NCI-H524 treated with DMSO at 0.1 percent for 48 hours (cell line): ENCODE data around the gene NNT.
"Not testable (repeated sequence)": the region's sequence is repeated elsewhere in the genome, so short reads cannot be mapped to it uniquely, and the experiment has no call there.

ENCODE experiments used
- DNase-seq: peaks from one replicate; lab custom pipeline; 2025; lab: John Stamatoyannopoulos, UW

Gene NNT

GRCh38 chr5:43667379-43667778 is 64.4 kb downstream of the NNT start:
- not testable (repeated sequence) for DNase-seq

GRCh38 chr5:43674536-43674935 is 71.6 kb downstream of the NNT start:
- DNase-seq: no peak

GRCh38 chr5:43675357-43675756 is 72.4 kb downstream of the NNT start:
- no peak for DNase-seq

- no peak for DNase-seq
These were observed 73.3 kb downstream of the NNT start for GRCh38 chr5:43676083-43676840.

GRCh38 chr5:43677253-43677652 is 74.3 kb downstream of the NNT start:
- no peak for DNase-seq

- no peak for DNase-seq
These were observed 76.2 kb downstream of the NNT start for GRCh38 chr5:43679214-43679613.

- no peak for DNase-seq
These were observed 77.3 kb downstream of the NNT start for GRCh38 chr5:43680286-43680685.

GRCh38 chr5:43683884-43684471 is 81.0 kb downstream of the NNT start:
- DNase-seq: no peak

GRCh38 chr5:43685252-43685950 is 82.4 kb downstream of the NNT start:
- DNase-seq: no peak

GRCh38 chr5:43687275-43687674 is 84.3 kb downstream of the NNT start:
- no peak for DNase-seq

- DNase-seq: no peak
These were observed 88.3 kb downstream of the NNT start for GRCh38 chr5:43691275-43691674.

GRCh38 chr5:43691893-43692292 is 88.9 kb downstream of the NNT start:
- DNase-seq: no peak

- DNase-seq: no peak
These were observed 90.4 kb downstream of the NNT start for GRCh38 chr5:43693411-43693810.

- DNase-seq: no peak
These were observed 91.0 kb downstream of the NNT start for GRCh38 chr5:43694027-43694426.

GRCh38 chr5:43696444-43696843 is 93.5 kb downstream of the NNT start:
- DNase-seq: not testable (repeated sequence)

- DNase-seq: no peak
These were observed 96.9 kb downstream of the NNT start for GRCh38 chr5:43699910-43700309.

GRCh38 chr5:43700601-43701000 is 97.6 kb downstream of the NNT start:
- DNase-seq: no peak

- DNase-seq: no peak
These were observed 98.2 kb downstream of the NNT start for GRCh38 chr5:43701227-43701626.

- DNase-seq: no peak
These were observed 99.3 kb downstream of the NNT start for GRCh38 chr5:43702293-43702692.

GRCh38 chr5:43702815-43703214 is 99.8 kb downstream of the NNT start:
- peak; percentile 78 for DNase-seq

- DNase-seq: no peak
These were observed 101.3 kb downstream of the NNT start for GRCh38 chr5:43704243-43704642.

- DNase-seq: not testable (repeated sequence)
These were observed 103.6 kb downstream of the NNT start for GRCh38 chr5:43706576-43706975.

- DNase-seq: no peak
These were observed 108.5 kb downstream of the NNT start for GRCh38 chr5:43711496-43711895.
